A549 (cell line): ENCODE data around the gene ACTR10.

Experiments
- CEBPB ChIP-seq, 2 experiments: fragments of >200 bp in 1 of 2; sonication (Bioruptor Twin) in 1 of 2; formaldehyde crosslinking in 1 of 2; IDR thresholded peaks; 2 replicates each; pipeline ENCODE4 v1.6.1; 2012 to 2016
- CTCF ChIP-seq: fragments of >200 bp; sonication (Bioruptor Twin); formaldehyde crosslinking; IDR thresholded peaks from 3 replicates; pipeline ENCODE4 v1.5.1; 2016
- EP300 ChIP-seq, 2 experiments: fragments of >200 bp; sonication (Bioruptor Twin); formaldehyde crosslinking; IDR thresholded peaks; 2 replicates in 1 of 2; 3 replicates in 1 of 2; pipeline ENCODE4 v1.6.1; 2016 to 2017
- FOSL2 ChIP-seq, 2 experiments: fragments of 450-650 bp in 1 of 2; fragments of >200 bp in 1 of 2; sonication (Bioruptor Twin) in 1 of 2; formaldehyde crosslinking; IDR thresholded peaks; 2 replicates each; pipeline versions ENCODE4 v1.5.0 to v1.6.1; 2016 to 2020; ENCODE audit warnings: mild to moderate bottlenecking in 1 of 2, moderate library complexity in 1 of 2
- FOXS1 ChIP-seq: fragments of 250-450 bp; sonication (Bioruptor Pico); IDR thresholded peaks from 2 replicates; pipeline ENCODE4 v1.5.0; 2020; ENCODE audit warnings: mild to moderate bottlenecking, moderate library complexity
- GATA3 ChIP-seq: IDR thresholded peaks from 2 replicates; pipeline ENCODE4 v1.6.1; 2012; ENCODE audit warnings: borderline replicate concordance
- JUNB ChIP-seq: fragments of >200 bp; sonication (Bioruptor Twin); formaldehyde crosslinking; IDR thresholded peaks from 2 replicates; pipeline ENCODE4 v1.6.1; 2016
- KDM5A ChIP-seq: fragments of 200-600 bp; sonication (generic); IDR thresholded peaks from 2 replicates; pipeline ENCODE4 v1.6.1; 2016; ENCODE audit warnings: antibody characterized with exemption, mild to moderate bottlenecking
- POLR2A ChIP-seq: IDR thresholded peaks from 2 replicates; pipeline ENCODE4 v1.6.1; 2012; ENCODE audit warnings: mild to moderate bottlenecking, low read length
- RAD21 ChIP-seq, 2 experiments: fragments of >200 bp in 1 of 2; sonication (Bioruptor Twin) in 1 of 2; formaldehyde crosslinking in 1 of 2; IDR thresholded peaks in 1 of 2; conservative IDR thresholded peaks in 1 of 2; 2 replicates in 1 of 2; 3 replicates in 1 of 2; pipeline ENCODE4 v1.6.1; 2012 to 2018; ENCODE audit warnings: inconsistent platforms in 1 of 2
- RFX5 ChIP-seq: fragments of 450-650 bp; IDR thresholded peaks from 2 replicates; pipeline ENCODE4 v1.7.1; 2014; ENCODE audit warnings: antibody characterized with exemption, mild to moderate bottlenecking, moderate library complexity
- USF2 ChIP-seq: fragments of 450-650 bp; IDR thresholded peaks from 2 replicates; pipeline ENCODE4 v1.6.1; 2014; ENCODE audit warnings: antibody characterized with exemption
- ZFP36 ChIP-seq: fragments of 450-650 bp; IDR thresholded peaks from 2 replicates; pipeline ENCODE4 v1.6.1; 2014; ENCODE audit warnings: borderline replicate concordance; ENCODE audit not compliant: partially characterized antibody

GRCh38 chr14:58215191-58215914, 15.4 kb downstream of the ACTR10 start:
- no peak for TF ChIP-seq POLR2A
- TF ChIP-seq CTCF, result no peak
- no peak for TF ChIP-seq RAD21 (conservative IDR thresholded peaks at IDR 0.05 in 1 of 2, IDR thresholded peaks at IDR 0.05 in 1 of 2)
- TF ChIP-seq ZFP36, result no peak
- no peak for TF ChIP-seq JUNB
- no peak for TF ChIP-seq USF2
- no peak for TF ChIP-seq KDM5A
- TF ChIP-seq EP300 (IDR thresholded peaks at IDR 0.05), result no peak
- no peak for TF ChIP-seq FOXS1 (CRISPR knock-in tag)
- no peak for TF ChIP-seq GATA3
- no peak for TF ChIP-seq FOSL2 (IDR thresholded peaks at IDR 0.05)
- TF ChIP-seq FOSL2 (CRISPR knock-in tag; IDR thresholded peaks at IDR 0.05), result no peak
- no peak for TF ChIP-seq CEBPB (IDR thresholded peaks at IDR 0.05)
- TF ChIP-seq RFX5, result no peak
